MCF 10A (cell line): ENCODE results near the gene OSBPL2. TPM values are rescaled to one million over a fixed set of nuclear protein-coding genes. Genes with fewer than 3 reads are reported as not detected.

Experiments
- BruUV-seq: library from RNA; stranded (reverse); fragments of 400-500 nt; replicated peaks from 2 replicates; lab custom pipeline; 2021; lab: Mats Ljungman, UMichigan
- CTCF ChIA-PET: fragments of 300-600 bp; sonication (Branson Sonifier 250); formaldehyde crosslinking; extraction: SDS; loops from one replicate; lab custom pipeline; 2021; ENCODE audit warnings: antibody characterized with exemption, inconsistent platforms; lab: Yijun Ruan, JAX
- POLR2A ChIA-PET: fragments of 300-600, 350-650 bp; sonication (Branson Sonifier 250); formaldehyde crosslinking; extraction: SDS; loops from one replicate; lab custom pipeline; 2020; ENCODE audit warnings: antibody characterized with exemption, inconsistent platforms; lab: Yijun Ruan, JAX
- DNase-seq: peaks from one replicate; pipeline ENCODE4 v3.0.0-alpha.2; 2018; ENCODE audit not compliant: unreplicated experiment
- H3K27ac Mint-ChIP-seq: one replicate; pipeline ENCODE4 v1.8.0; 2022; ENCODE audit warnings: mild to moderate bottlenecking, low read depth, mixed read lengths; ENCODE audit not compliant: unreplicated experiment
- H3K27me3 Mint-ChIP-seq: one replicate; pipeline ENCODE4 v1.8.0; 2022; ENCODE audit warnings: mixed read lengths; ENCODE audit not compliant: insufficient read depth, unreplicated experiment
- H3K36me3 Mint-ChIP-seq: one replicate; pipeline ENCODE4 v1.8.0; 2022; ENCODE audit warnings: mild to moderate bottlenecking, moderate library complexity, mixed read lengths; ENCODE audit not compliant: insufficient read depth, unreplicated experiment
- H3K4me1 Mint-ChIP-seq: one replicate; pipeline ENCODE4 v1.8.0; 2022; ENCODE audit warnings: mixed read lengths; ENCODE audit not compliant: insufficient read depth, unreplicated experiment
- H3K4me3 Mint-ChIP-seq: one replicate; pipeline ENCODE4 v1.8.0; 2022; ENCODE audit warnings: mild to moderate bottlenecking, moderate library complexity, mixed read lengths; ENCODE audit not compliant: unreplicated experiment
- H3K9me3 Mint-ChIP-seq: one replicate; pipeline ENCODE4 v1.8.0; 2022; ENCODE audit warnings: mixed read lengths; ENCODE audit not compliant: unreplicated experiment
- CTCF ChIP-seq: fragments of 200-600 bp; IDR thresholded peaks from one replicate; pipeline ENCODE4 v1.8.0; 2022; ENCODE audit warnings: antibody characterized with exemption, mild to moderate bottlenecking; ENCODE audit not compliant: unreplicated experiment
- intact Hi-C: fragments of 100-400 bp; cut with micrococcal nuclease; formaldehyde crosslinking; loops from 2 replicates; pipeline ENCODE4 v1.14.1; 2022
- total RNA-seq: library from RNA; stranded (reverse); gene quantifications from 2 replicates; pipeline ENCODE4 v1.2.3, GENCODE V29; 2022

The OSBPL2 gene
- total RNA-seq, 1 experiment from 2014 or later: 38.8 TPM

- TF ChIP-seq CTCF: peak; percentile 95
- POLR2A ChIA-PET: interaction anchor here (0.5 to 6.4 kb wide), 12 partner anchors 16 to 350 kb away, joined by 3 to 128 read pairs (median 4); partner anchors contain the start of genes LAMA5 and RPS21
- peak; percentile 95 for DNase-seq
- peak within 1 kb of the TSS; percentile 90 for H3K4me3 Mint-ChIP-seq
- BruUV-seq: no TSS peak
- H3K9me3 Mint-ChIP-seq: no peaks in the 10 kb centered on the region
- intact Hi-C loops: loop anchor here (1.0 to 5.0 kb wide), 5 partner anchors 48 to 492 kb away; partner anchors contain the start of gene LAMA5
- no peaks in the 10 kb centered on the region for H3K27me3 Mint-ChIP-seq
- peak within 1 kb of the TSS; percentile 95 for H3K27ac Mint-ChIP-seq
- H3K36me3 Mint-ChIP-seq: peaks cover 58% of the 10 kb centered on the region
- CTCF ChIA-PET: interaction anchor here (0.6 to 2.4 kb wide), 12 partner anchors 8 to 155 kb away, joined by 3 to 16 read pairs (median 4); no protein-coding TSS in a partner anchor
- H3K4me1 Mint-ChIP-seq: peaks cover 18% of the 10 kb centered on the region
Measured at GRCh38 chr20:62302341-62303061, 64.2 kb downstream of the OSBPL2 start, which contains the start of gene ADRM1. ADRM1 (plus strand) TSS chr20:62302997; CDS start chr20:62303569, 572 bp downstream.

GRCh38 chr20:62303062-62303339, 64.7 kb downstream of the OSBPL2 start:
- no peak for DNase-seq
- H3K27ac Mint-ChIP-seq: peak overlapping the region; percentile 95
- ChIA-PET CTCF (interaction anchor here (0.8 to 1.6 kb wide), 8 partner anchors 9 to 80 kb away, joined by 3 to 15 read pairs (median 4); no protein-coding TSS in a partner anchor), POLR2A (interaction anchor here (0.6 to 6.4 kb wide), 9 partner anchors 15 to 491 kb away, joined by 4 to 128 read pairs (median 7); partner anchors contain the start of genes LAMA5 and RPS21)
- no TSS peak for BruUV-seq
- intact Hi-C loops: loop anchor here (2.0 to 5.0 kb wide), 3 partner anchors 64 to 492 kb away; partner anchors contain the start of gene LAMA5
- H3K4me1 Mint-ChIP-seq: peaks cover 18% of the 10 kb centered on the region
- no peak for TF ChIP-seq CTCF
- no peaks in the 10 kb centered on the region for H3K9me3 Mint-ChIP-seq
- H3K4me3 Mint-ChIP-seq: peak overlapping the region; percentile 90
- no peaks in the 10 kb centered on the region for H3K27me3 Mint-ChIP-seq
- H3K36me3 Mint-ChIP-seq: peaks cover 63% of the 10 kb centered on the region

GRCh38 chr20:62303340-62304226, 65.3 kb downstream of the OSBPL2 start:
- ChIA-PET CTCF (interaction anchor here (0.8 to 1.6 kb wide), 9 partner anchors 17 to 196 kb away, joined by 3 to 7 read pairs (median 4); no protein-coding TSS in a partner anchor), POLR2A (interaction anchor here (0.7 to 6.4 kb wide), 12 partner anchors 15 to 490 kb away, joined by 3 to 128 read pairs (median 5); partner anchors contain the start of genes LAMA5 and RPS21)
- DNase-seq: peak; percentile 48
- intact Hi-C loops: loop anchor here (2.0 to 5.0 kb wide), 3 partner anchors 64 to 491 kb away; partner anchors contain the start of gene LAMA5
- Mint-ChIP-seq H3K27ac (peak overlapping the region; percentile 93), H3K4me1 (peaks cover 18% of the 10 kb centered on the region), H3K36me3 (peaks cover 69% of the 10 kb centered on the region), H3K9me3 (no peaks in the 10 kb centered on the region), H3K27me3 (no peaks in the 10 kb centered on the region), H3K4me3 (peak overlapping the region; percentile 90)
- TF ChIP-seq CTCF: no peak
- no TSS peak for BruUV-seq
